Lower leg skin (tissue), 4 donors: ENCODE results near the gene MAB21L1. TPM values are rescaled to one million over a fixed set of nuclear protein-coding genes. Genes with fewer than 3 reads are reported as not detected.

Experiments
- DNase-seq, 2 donors: peaks; one replicate each; pipeline ENCODE4 v3.0.0-alpha.2; 2019; ENCODE audit warnings: low spot score in 2 of 2
- H3K4me3 ChIP-seq: fragments of 200-600 bp; sonication (generic); 2 replicates; pipeline ENCODE4 v1.5.1; 2017; ENCODE audit warnings: mild to moderate bottlenecking, low read depth; ENCODE audit not compliant: poor library complexity, severe bottlenecking
- CTCF ChIP-seq, 3 donors: fragments of 450-650 bp; IDR thresholded peaks; one replicate each; pipeline ENCODE4 v1.5.1; 2016; ENCODE audit warnings: antibody characterized with exemption in 3 of 3, mild to moderate bottlenecking in 3 of 3, moderate library complexity in 2 of 3
- POLR2A ChIP-seq, 2 donors: fragments of 450-650 bp; IDR thresholded peaks; one replicate each; pipeline ENCODE4 v1.6.1; 2016 to 2017; ENCODE audit warnings: antibody characterized with exemption in 2 of 2, mild to moderate bottlenecking in 1 of 2, moderate library complexity in 1 of 2
- WGBS, 2 donors: methylation state at CpG; one replicate each; pipeline ENCODE4 v1.1.5; 2018; 5-methylcytosine and 5-hydroxymethylcytosine counted together
- intact Hi-C: fragments of 100-400 bp; cut with DNase I; formaldehyde crosslinking; loops from one replicate; pipeline ENCODE4 v1.15.0; 2023; ENCODE audit warnings: low total_unique reads
- total RNA-seq, 4 donors: library from RNA; depleted of rRNA; stranded (reverse); fragments of >200 nt; gene quantifications; one replicate each; pipeline ENCODE4 v1.1.0, GENCODE V29; 2016

The MAB21L1 gene
- under 1 TPM in 3 of 4 donors, not detected in 1; 0.27 to 0.58 (median 0.32) TPM for total RNA-seq

- intact Hi-C loops, result no loop called here
- TF ChIP-seq CTCF (IDR thresholded peaks at IDR 0.05), result no peak
- H3K4me3 ChIP-seq, result peak within 1 kb of the TSS; percentile 39
- peak in 1 of 2 donors; percentile 78 for DNase-seq
- WGBS, 2 donors, result 18% methylated on average over 35 of the region's 35 CpGs
Measured at GRCh38 chr13:35475960-35476943, at the start of gene MAB21L1. MAB21L1 (minus strand) TSS chr13:35476689; CDS start chr13:35476138, 551 bp downstream.

GRCh38 chr13:35524171-35524570, 47.7 kb upstream of the MAB21L1 start:
- DNase-seq, result no peak
- H3K4me3 ChIP-seq, result no peak overlapping the region
- TF ChIP-seq CTCF (IDR thresholded peaks at IDR 0.05), result no peak
- no peak for TF ChIP-seq POLR2A (IDR thresholded peaks at IDR 0.05)
- intact Hi-C loops, result no loop called here
- 60 to 67% methylated on average over 3 of the region's 3 CpGs for WGBS, 2 donors

GRCh38 chr13:35518337-35518946, 42.0 kb upstream of the MAB21L1 start:
- no peak for DNase-seq
- WGBS, 2 donors, result 78 to 85% methylated on average over 5 of the region's 5 CpGs
- no peak overlapping the region for H3K4me3 ChIP-seq
- intact Hi-C loops, result no loop called here
- TF ChIP-seq POLR2A (IDR thresholded peaks at IDR 0.05) (no peak), CTCF (IDR thresholded peaks at IDR 0.05) (no peak)

GRCh38 chr13:35514801-35515502, 38.5 kb upstream of the MAB21L1 start:
- 30 to 56% methylated on average over 6 of the region's 6 CpGs for WGBS, 2 donors
- no peak for DNase-seq
- H3K4me3 ChIP-seq, result no peak overlapping the region
- TF ChIP-seq CTCF (IDR thresholded peaks at IDR 0.05), result no peak
- no peak for TF ChIP-seq POLR2A (IDR thresholded peaks at IDR 0.05)
- intact Hi-C loops, result no loop called here

GRCh38 chr13:35514061-35514477, 37.6 kb upstream of the MAB21L1 start:
- no peak for TF ChIP-seq POLR2A (IDR thresholded peaks at IDR 0.05)
- TF ChIP-seq CTCF (IDR thresholded peaks at IDR 0.05), result no peak
- 83 to 85% methylated on average over 7 of the region's 7 CpGs for WGBS, 2 donors
- H3K4me3 ChIP-seq, result no peak overlapping the region
- intact Hi-C loops, result no loop called here
- no peak for DNase-seq
